ENCODE results near the gene LTBP1. TPM values are rescaled to one million over a fixed set of nuclear protein-coding genes. Genes with fewer than 3 reads are reported as not detected.

Gene LTBP1
- total RNA-seq, 1 experiment from 2014 or later, result 12.5 TPM

DNA sequence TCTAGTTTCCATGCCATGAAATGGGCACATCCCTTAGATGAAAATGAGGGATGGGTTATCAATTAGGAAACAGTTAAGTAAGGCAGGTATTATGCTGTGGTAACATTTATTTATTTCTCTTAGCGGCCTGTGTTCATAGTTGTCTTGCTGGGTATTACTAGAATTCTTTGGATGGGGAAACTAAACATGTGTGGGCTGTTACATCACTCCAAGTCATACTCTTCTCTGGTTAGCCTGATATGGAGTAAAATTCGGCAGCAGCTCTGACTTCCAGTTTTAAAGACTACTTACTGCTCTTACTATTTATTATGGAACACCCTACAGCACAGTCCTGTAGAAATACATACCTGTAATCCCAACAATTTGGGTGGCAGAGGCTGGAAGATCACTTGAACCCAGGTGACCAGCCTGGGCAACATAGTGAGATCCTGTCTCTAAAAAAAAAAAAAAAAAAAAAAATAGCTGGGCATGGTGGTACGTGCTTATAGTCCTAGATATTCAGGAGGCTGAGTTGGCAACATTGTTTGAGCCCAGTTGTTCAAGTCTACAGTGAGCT lies 496.6 kb downstream of the LTBP1 start:
- Histone ChIP-seq H3K9me3 (ENCODE audit: control insufficient read depth, insufficient read depth, low read depth, low read length) (no peaks in the 10 kb centered on the region), H3K27me3 (ENCODE audit: control insufficient read depth, insufficient read depth, low read length) (no peaks in the 10 kb centered on the region), H3K36me3 (ENCODE audit: control insufficient read depth, insufficient read depth, low read length) (no peaks in the 10 kb centered on the region), H3K4me1 (ENCODE audit: control insufficient read depth, insufficient read depth, low read length) (no peaks in the 10 kb centered on the region), H3K4me3 (ENCODE audit: low read depth in 2 of 2, low read length in 2 of 2) (no peak overlapping the region), H3K27ac (ENCODE audit: low read length) (no peak overlapping the region)
- CTCF ChIA-PET, result no interaction called here
- intact Hi-C loops (cut with micrococcal nuclease; ENCODE audit: unreplicated experiment), result no loop called here
- in situ Hi-C loops (cut with HindIII; ENCODE audit: low pct_unique_long_range_greater_than_20kb, low sequenced_read_pairs), result no loop called here
- DNase-seq (ENCODE audit: low read depth, low spot score) (no peak), ATAC-seq (no peak)
- no peak for TF ChIP-seq CTCF (IDR thresholded peaks at IDR 0.05)
- no peak for TF ChIP-seq SIN3A (IDR thresholded peaks at IDR 0.05; ENCODE audit: borderline replicate concordance, insufficient read depth, low read depth, low read length)
- no peak for TF ChIP-seq TCF7L2 (IDR thresholded peaks at IDR 0.05; ENCODE audit: low read depth, low read length)
- TF ChIP-seq, protein P1, sequence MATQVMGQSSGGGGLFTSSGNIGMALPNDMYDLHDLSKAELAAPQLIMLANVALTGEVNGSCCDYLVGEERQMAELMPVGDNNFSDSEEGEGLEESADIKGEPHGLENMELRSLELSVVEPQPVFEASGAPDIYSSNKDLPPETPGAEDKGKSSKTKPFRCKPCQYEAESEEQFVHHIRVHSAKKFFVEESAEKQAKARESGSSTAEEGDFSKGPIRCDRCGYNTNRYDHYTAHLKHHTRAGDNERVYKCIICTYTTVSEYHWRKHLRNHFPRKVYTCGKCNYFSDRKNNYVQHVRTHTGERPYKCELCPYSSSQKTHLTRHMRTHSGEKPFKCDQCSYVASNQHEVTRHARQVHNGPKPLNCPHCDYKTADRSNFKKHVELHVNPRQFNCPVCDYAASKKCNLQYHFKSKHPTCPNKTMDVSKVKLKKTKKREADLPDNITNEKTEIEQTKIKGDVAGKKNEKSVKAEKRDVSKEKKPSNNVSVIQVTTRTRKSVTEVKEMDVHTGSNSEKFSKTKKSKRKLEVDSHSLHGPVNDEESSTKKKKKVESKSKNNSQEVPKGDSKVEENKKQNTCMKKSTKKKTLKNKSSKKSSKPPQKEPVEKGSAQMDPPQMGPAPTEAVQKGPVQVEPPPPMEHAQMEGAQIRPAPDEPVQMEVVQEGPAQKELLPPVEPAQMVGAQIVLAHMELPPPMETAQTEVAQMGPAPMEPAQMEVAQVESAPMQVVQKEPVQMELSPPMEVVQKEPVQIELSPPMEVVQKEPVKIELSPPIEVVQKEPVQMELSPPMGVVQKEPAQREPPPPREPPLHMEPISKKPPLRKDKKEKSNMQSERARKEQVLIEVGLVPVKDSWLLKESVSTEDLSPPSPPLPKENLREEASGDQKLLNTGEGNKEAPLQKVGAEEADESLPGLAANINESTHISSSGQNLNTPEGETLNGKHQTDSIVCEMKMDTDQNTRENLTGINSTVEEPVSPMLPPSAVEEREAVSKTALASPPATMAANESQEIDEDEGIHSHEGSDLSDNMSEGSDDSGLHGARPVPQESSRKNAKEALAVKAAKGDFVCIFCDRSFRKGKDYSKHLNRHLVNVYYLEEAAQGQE (IDR thresholded peaks at IDR 0.05; ENCODE audit: insufficient read depth in 1 of 2, low read depth in 2 of 2, low read length in 1 of 2), result no peak
- no peak for TF ChIP-seq POLR2AphosphoS5 (IDR thresholded peaks at IDR 0.05; ENCODE audit: low read depth, low read length)
- POLR2A ChIA-PET, result no interaction called here
- no TSS peak for BruUV-seq (replicated peaks)

DNA sequence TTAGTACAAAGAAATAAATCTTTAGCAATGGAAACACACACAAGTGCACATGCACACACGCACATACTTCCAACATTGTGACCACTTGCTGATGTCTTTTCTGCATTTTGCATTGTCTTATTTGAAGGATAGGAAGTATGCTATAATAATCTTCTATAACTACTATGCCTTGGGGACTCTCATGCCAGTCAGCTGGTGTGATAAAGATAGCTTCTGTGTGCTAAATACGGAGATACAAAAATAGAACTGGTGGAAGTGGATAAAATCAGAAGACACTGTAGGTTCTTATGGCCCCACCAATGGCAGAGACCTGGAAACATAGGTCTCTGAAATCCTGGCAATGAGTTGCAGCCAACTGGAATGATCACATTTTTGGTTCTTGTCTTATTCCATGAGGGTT lies 498.2 kb downstream of the LTBP1 start:
- TF ChIP-seq CTCF (IDR thresholded peaks at IDR 0.05) (no peak), SIN3A (IDR thresholded peaks at IDR 0.05; ENCODE audit: borderline replicate concordance, insufficient read depth, low read depth, low read length) (no peak), TCF7L2 (IDR thresholded peaks at IDR 0.05; ENCODE audit: low read depth, low read length) (no peak), POLR2AphosphoS5 (IDR thresholded peaks at IDR 0.05; ENCODE audit: low read depth, low read length) (no peak)
- TF ChIP-seq, protein P1 (IDR thresholded peaks at IDR 0.05; ENCODE audit: insufficient read depth in 1 of 2, low read depth in 2 of 2, low read length in 1 of 2), result no peak
- Histone ChIP-seq H3K36me3 (ENCODE audit: control insufficient read depth, insufficient read depth, low read length) (no peaks in the 10 kb centered on the region), H3K27me3 (ENCODE audit: control insufficient read depth, insufficient read depth, low read length) (no peaks in the 10 kb centered on the region), H3K9me3 (ENCODE audit: control insufficient read depth, insufficient read depth, low read depth, low read length) (no peaks in the 10 kb centered on the region), H3K4me3 (ENCODE audit: low read depth in 2 of 2, low read length in 2 of 2) (no peak overlapping the region), H3K27ac (ENCODE audit: low read length) (no peak overlapping the region), H3K4me1 (ENCODE audit: control insufficient read depth, insufficient read depth, low read length) (no peaks in the 10 kb centered on the region)
- ATAC-seq (no peak), DNase-seq (ENCODE audit: low read depth, low spot score) (no peak)
- ChIA-PET POLR2A (no interaction called here), CTCF (interaction anchor here (1.1 kb wide), 1 partner anchor 138 kb away, joined by 5 read pairs; no protein-coding TSS in a partner anchor)
- in situ Hi-C loops (cut with HindIII; ENCODE audit: low pct_unique_long_range_greater_than_20kb, low sequenced_read_pairs) (no loop called here), intact Hi-C loops (cut with micrococcal nuclease; ENCODE audit: unreplicated experiment) (no loop called here)
- BruUV-seq (replicated peaks), result no TSS peak

All from Panc1 (cell line).